HG03159 (cell line): ENCODE measurements around the gene PSAPL1.
"Not testable (repeated sequence)": the region's sequence is repeated elsewhere in the genome, so short reads cannot be mapped to it uniquely, and the experiment has no call there.

ENCODE experiments used
- ATAC-seq: cut with Tn5 transposase; IDR thresholded peaks from one replicate; pipeline ENCODE4 v1.9.1; 2021; ENCODE audit warnings: mild to moderate bottlenecking, moderate library complexity; ENCODE audit not compliant: unreplicated experiment

PSAPL1 gene

GRCh38 chr4:7459471-7459870 lies 24.7 kb upstream of the PSAPL1 start:
- no peak for ATAC-seq

- no peak for ATAC-seq
Measured at GRCh38 chr4:7458477-7458876, 23.7 kb upstream of the PSAPL1 start.

DNA sequence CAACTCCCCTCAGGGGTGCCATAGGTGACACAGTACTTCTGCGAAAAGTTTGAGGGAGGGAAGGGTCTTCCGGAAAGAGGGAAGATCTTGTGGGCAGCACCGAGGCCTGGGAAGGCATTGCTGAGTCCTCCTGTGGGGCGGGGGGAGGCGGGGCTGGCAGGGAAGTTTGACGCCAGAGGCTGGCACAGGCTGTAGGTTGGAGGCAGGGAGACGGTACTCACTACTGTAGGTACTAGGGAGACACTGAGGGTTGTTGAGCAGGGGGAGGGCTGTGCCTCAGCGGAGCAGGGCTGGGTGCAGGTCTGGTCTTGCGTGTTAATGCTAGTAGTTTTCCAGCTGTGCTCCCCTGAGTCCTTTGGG lies 23.3 kb upstream of the PSAPL1 start:
- ATAC-seq = no peak

DNA sequence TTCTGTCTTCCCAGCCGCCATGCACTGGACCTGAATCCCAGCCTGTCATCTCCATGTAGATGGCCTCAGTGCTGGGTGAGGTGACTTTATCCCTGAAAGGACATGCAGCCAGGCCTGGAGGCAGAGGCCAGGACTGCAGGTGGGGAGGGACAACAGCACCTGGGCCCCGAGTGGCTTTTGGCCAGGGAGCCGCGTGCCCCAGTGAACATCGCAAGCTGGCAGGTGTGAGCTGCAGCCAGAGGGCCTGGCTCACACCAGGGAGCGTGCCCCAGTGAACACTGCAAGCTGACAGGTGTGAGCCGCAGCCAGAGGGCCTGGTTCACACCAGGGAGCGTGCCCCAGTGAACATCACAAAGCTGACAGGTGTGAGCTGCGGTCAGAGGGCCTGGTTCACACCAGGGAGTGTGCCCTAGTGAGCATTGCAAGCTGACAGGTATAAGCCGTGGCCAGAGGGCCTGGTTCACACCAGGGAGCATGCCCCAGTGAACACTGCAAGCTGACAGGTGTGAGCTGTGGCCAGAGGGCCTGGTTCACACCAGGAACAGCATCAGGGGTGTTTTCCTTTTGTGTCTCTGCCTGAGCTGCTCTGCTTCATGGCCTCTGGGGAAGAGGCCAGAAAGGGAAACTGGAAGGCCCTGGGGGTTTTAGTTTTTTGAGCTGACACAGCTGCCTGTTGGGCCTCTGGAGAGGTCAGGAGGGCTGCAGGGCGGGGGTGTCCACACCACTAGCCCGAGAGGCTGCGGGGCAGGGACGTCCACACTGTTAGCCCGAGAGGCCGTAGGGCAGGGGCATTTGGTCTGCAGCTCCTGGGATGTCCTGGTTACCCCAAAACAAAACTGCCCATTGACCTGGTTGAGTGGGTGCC lies 22.7 kb upstream of the PSAPL1 start:
- no peak for ATAC-seq

DNA sequence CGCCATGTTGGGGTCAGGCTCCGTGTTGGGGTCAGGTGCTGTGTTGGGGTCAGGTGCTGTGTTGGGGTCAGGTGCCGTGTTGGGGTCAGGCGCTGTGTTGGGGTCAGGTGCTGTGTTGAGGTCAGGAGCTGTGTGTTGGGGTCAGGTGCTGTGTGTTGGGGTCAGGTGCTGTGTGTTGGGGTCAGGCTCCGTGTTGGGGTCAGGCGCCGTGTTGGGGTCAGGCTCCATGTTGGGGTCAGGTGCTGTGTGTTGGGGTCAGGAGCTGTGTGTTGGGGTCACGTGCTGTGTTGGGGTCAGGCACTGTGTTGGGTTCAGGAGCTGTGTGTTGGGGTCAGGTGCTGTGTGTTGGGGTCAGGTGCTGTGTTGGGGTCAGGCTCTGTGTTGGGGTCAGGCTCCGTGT lies 18.1 kb upstream of the PSAPL1 start:
- not testable (repeated sequence) for ATAC-seq

- ATAC-seq = no peak
Measured at GRCh38 chr4:7451800-7452199, 17.1 kb upstream of the PSAPL1 start.

DNA sequence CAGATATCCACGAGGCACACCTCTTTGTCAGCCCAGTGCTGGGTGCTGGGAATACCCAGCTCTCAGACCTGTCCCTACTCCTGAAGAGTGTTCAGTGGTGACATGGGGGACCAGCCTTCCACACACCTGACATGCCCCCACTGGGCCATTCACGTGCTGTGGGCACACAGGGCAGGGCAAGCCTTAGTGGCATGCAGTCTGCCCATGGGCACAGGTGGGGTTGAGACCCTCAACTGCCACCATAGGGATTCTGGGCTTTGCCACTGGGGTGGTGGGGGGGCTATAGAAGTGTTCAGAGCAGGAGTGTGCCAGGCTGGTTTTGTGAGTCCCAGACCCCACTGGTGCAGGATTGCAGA lies 16.7 kb upstream of the PSAPL1 start:
- no peak for ATAC-seq

DNA sequence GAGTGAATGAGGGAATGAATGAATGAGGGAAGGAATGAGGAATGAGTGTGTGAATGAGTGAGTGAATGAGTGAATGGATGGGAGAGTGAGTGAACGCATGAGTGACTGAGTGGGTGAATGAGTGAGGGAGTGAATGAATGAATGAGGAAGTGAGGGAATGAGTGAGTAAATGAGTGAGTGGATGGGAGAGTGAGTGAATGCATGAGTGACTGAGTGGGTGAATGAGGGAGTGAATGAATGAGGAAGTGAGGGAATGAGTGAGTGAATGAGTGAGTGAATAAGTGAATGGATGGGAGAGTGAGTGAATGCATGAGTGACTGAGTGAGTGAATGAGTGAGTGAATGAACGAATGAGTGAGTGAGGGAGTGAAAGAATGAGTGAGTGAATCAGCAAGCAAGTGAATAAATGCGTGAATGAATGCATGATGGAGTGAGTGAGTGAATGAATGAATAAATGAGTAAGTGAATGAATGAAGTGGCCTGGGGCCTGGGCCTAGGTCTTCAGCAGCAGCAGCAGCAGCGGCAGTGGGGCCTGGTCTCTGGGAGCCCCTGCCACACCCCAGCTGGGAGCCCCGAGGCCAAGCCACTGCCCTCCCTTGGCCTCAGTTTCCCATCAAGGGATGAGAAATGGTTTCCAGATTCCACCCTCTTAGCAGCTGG lies 16.2 kb upstream of the PSAPL1 start:
- no peak for ATAC-seq

GRCh38 chr4:7448036-7448435 lies 13.3 kb upstream of the PSAPL1 start:
- no peak for ATAC-seq

GRCh38 chr4:7447236-7447635 lies 12.5 kb upstream of the PSAPL1 start:
- ATAC-seq = no peak

DNA sequence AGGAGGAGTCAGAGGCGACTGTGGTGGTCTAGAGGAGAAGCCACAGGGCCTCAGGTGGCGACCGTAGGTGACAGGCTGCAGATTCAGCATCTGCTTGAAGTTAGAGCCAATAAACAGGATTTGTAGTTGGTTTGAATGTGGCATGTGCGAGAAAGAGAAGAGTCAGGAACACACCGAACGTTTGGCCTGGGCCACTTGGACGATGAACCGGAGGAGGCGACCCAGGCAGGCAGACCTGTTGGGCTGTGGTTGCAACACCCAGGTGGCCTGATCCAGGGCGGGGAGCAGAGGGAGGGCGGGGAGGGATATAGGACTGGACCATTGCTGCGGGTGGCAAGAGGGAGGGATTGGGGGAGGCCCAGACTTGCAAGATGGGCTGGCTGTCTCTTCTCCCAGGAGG lies 10.0 kb upstream of the PSAPL1 start:
- no peak for ATAC-seq

DNA sequence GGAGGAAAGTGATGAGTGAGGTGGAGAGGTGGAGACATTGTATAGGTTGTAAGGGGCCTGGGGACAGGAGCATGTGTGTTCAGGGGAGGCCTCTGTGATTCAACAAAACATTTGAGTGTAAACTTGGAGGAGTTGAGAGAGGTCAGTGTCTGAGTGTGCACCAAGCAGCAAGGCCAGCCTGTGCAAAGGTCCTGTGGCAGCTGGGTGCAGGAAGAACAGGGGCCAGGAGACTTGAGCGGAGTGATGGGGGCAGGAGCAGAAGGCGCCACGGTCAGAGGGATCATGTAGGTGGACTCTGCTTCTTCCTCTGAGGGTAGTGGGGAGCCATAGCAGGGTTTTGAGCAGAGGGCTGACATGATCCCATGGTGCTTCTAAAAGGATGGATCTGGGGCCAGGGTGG lies 9.6 kb upstream of the PSAPL1 start:
- no peak for ATAC-seq

DNA sequence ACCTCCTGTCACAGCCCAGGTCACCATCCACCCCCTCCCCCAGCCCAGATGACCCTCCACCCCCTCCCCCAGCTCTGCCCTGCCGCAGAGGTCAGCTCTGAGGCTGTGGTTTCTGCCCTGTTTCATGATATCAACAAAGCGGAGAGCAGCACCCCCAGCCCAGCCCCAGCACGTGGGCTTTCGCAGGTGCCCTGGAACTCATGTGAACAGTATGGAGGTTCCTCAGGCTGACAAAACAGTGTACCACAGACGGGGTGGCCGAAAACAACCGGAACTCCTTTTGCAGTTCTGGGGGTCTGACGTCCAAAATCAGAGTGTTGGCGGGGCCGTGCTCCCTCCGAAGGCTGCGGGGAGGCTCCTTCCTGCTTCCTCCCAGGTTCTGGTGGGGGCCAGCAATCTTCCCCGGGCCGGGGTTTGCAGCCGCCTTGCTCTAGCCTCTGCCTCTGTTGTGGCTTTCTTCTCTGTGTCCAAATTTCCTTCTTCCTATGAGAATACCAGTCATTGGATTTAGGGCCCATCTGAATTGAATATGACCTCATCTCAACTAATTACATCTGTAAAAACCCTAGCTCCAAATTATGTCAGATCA lies 7.9 kb upstream of the PSAPL1 start:
- no peak for ATAC-seq

DNA sequence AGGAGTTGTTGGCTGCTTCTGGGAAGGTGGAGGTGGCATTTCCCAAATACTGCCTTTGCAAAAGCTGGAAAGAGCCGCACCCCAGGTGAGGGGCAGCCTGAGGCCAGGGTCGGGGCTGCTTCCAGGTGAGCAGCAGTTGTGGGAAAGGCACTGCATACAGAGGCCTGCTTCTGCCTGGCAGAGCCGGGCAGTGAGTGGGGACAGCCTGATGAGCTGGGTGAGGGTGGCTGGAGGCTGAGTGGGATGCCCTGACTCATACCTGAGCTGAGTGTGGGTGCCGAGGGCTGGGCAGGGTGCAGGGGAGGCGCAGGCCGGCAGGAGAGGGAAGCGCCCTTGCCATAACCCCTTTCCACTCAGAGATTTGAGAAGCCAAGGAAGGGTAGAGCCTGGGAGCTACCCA lies 6.5 kb upstream of the PSAPL1 start:
- no peak for ATAC-seq

DNA sequence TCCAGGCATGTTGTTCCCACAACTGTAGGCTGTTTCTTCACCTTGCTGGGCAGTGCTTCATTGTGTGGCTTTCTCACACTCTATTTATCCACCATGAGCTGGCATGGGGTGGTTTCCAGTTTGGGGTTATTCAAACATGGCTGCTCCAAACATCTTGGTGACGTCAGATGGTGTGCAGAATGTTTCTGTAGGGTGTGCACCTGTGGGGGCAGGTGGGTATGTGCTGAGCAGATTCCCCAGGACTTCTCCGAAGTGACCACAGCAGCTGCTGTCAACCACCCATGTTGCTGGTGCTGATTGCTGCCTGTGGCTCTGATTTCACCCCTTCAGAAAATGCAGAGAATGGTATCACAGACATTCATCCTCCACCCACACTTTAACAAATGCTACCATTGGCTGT lies 5.0 kb upstream of the PSAPL1 start:
- ATAC-seq = no peak

- ATAC-seq = no peak
Measured at GRCh38 chr4:7436256-7436655, 1.5 kb upstream of the PSAPL1 start.

DNA sequence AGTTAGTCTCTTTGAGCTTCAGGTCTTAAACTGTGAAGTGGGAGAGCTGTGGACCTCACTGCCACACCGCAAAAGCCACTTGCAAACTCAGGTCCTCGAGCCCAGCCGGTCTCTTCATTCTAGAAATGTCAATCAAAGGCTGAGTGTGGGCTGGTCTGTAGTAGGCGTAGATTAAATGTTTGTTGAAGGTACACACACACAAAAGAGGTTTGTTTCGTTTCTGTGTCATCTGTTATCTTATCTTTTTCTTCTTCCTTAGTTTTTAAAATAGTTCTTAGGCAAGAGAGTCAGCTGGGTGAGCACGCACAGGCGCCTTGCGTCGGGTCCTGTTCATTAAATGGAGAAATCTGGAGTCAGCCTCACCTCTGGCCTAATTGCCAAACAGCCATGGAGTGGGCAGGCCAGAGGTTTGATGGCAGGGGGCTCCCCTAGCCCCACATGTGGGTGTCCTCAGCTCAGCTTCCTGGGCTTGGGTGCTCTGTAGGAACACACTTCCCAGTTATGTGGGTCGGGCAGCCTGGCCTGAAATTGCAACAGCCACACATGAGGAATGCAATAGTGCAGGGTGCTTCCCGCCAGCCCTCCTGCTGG lies 836 bp upstream of the PSAPL1 start:
- ATAC-seq = no peak

DNA sequence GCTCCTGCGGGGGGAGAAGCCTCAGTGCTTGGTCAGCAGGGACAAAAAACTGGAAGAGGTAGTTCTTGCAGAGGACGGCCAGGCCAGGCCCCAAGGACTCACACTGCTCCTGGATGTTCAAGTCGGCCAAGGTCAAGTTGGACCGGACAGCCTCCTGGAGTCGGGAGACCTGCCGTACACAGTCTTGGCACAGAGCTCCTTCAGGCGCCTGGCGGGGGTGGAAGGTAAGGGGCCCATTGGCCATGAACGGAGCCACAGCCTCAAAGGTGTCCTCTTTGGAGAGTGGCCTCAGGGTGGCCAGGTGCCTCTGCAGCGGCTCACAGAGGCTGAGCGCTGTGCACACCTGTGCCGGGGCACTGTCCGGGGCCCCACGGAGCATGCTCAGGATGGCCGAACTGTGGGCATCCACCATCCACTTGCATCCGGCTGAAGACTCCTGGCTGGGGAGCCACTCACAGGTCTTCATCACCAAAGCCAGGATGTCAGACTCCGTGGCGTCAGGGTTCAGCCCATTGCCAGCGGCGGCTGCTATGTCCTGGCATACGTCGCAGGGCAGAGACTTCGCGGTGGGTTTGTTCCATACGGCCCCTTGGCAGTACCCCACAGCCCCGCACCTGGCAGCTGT lies 477 bp downstream of the PSAPL1 start:
- ATAC-seq = no peak

GRCh38 chr4:7433376-7434140 lies 1.2 kb downstream of the PSAPL1 start:
- ATAC-seq = no peak

DNA sequence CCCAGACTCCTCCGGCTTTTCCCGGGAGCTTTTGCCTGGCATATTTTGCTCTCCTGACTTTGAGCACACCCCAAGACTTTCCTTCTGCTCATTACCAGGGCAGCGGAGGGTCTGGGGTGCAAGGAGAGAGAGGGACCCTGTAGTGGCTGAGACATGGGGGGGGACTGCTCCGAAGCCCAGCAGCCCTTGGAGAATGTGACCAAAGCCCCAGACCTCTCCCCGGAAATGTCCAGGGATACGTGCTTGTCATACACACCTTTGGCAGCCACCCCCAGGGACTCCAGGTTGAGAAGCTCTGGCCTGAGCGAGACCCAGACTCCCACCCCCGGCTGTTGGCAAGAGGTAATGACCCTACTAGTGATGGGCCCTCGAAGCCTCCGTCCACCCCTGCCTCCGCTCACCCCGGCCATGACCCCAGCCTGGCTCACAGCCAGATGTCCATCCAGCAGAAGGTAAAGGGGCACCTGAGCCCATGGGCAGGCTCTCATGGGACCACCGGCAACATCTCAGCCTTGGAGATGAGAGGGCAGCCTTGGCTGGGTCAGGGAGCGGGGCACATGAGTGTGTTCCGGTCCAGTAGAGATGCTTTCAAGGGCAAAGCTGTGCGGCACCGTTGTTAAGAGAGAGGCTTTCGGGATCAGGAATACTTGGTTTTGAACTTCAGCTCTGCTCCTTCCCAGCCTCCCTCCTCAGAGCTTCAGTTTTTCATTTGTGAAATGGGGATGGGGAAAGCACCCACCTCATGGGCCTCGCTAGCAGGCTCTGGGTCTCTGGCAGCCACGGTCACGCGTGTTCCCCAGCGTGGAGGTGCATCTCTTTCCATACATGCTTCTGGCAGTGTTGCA lies 2.0 kb downstream of the PSAPL1 start:
- ATAC-seq = no peak
